Natural killer cell (primary cell): ENCODE data around the gene ARID1A. TPM values are rescaled to one million over a fixed set of nuclear protein-coding genes. Genes with fewer than 3 reads are reported as not detected.

ENCODE experiments used
- ATAC-seq, 3 donors: fragments of 150-1000 bp in 2 of 3; fragments of 200-7000 bp in 1 of 3; cut with Tn5 transposase; 1 replicate in 1 of 3; 2 replicates in 2 of 3; pipeline ENCODE4 v1.10.0; 2021; ENCODE audit warnings: mild to moderate bottlenecking in 2 of 3, moderate library complexity in 2 of 3
- DNase-seq, 2 donors: peaks; one replicate each; pipeline versions ENCODE4 v3.0.0 to v3.0.0-alpha.2; 2013 to 2021; ENCODE audit warnings: mixed read lengths in 1 of 2
- H3K27ac ChIP-seq: one replicate; pipeline ENCODE4 v1.5.1; 2013; ENCODE audit warnings: mild to moderate bottlenecking, low read length
- H3K27me3 ChIP-seq: one replicate; pipeline ENCODE4 v1.6.1; 2013; ENCODE audit warnings: low read length; ENCODE audit not compliant: control insufficient read depth, insufficient read depth
- H3K36me3 ChIP-seq: one replicate; pipeline ENCODE4 v1.6.1; 2013; ENCODE audit warnings: low read length; ENCODE audit not compliant: control insufficient read depth, insufficient read depth
- H3K4me1 ChIP-seq: one replicate; pipeline ENCODE4 v1.6.1; 2013; ENCODE audit warnings: low read length; ENCODE audit not compliant: control insufficient read depth, insufficient read depth
- H3K4me3 ChIP-seq: one replicate; pipeline ENCODE4 v1.5.1; 2013; ENCODE audit warnings: low read length
- H3K9me3 ChIP-seq: one replicate; pipeline ENCODE4 v1.6.1; 2013; ENCODE audit warnings: low read length; ENCODE audit not compliant: control insufficient read depth, insufficient read depth
- H3K27ac Mint-ChIP-seq, 2 donors: one replicate each; pipeline ENCODE4 v1.8.0; 2022; ENCODE audit warnings: mild to moderate bottlenecking in 2 of 2, mixed read lengths in 2 of 2, moderate library complexity in 1 of 2
- H3K27me3 Mint-ChIP-seq, 2 donors: one replicate each; pipeline ENCODE4 v1.8.0; 2022; ENCODE audit warnings: low read depth in 2 of 2, mixed read lengths in 2 of 2
- H3K36me3 Mint-ChIP-seq: one replicate; pipeline ENCODE4 v1.8.0; 2022; ENCODE audit warnings: mixed read lengths
- H3K4me1 Mint-ChIP-seq, 2 donors: one replicate each; pipeline ENCODE4 v1.8.0; 2022; ENCODE audit warnings: mixed read lengths in 2 of 2
- H3K4me3 Mint-ChIP-seq: one replicate; pipeline ENCODE4 v1.8.0; 2022; ENCODE audit warnings: mild to moderate bottlenecking, moderate library complexity, mixed read lengths
- H3K9me3 Mint-ChIP-seq, 2 donors: one replicate each; pipeline ENCODE4 v1.8.0; 2022; ENCODE audit warnings: mixed read lengths in 2 of 2
- WGBS: methylation state at CpG from one replicate; pipeline ENCODE4 v1.1.7; 2013; ENCODE audit warnings: missing lambda C conversion rate; ENCODE audit not compliant: insufficient coverage; 5-methylcytosine and 5-hydroxymethylcytosine counted together
- intact Hi-C: fragments of 100-400 bp; cut with micrococcal nuclease; formaldehyde crosslinking; loops from one replicate; pipeline ENCODE4 v1.14.2; 2022
- total RNA-seq, 4 donors: library from RNA; stranded (reverse); fragments of 120-200 nt in 1 of 4; gene quantifications; one replicate each; pipeline versions ENCODE4 v1.2.3 to v1.2.4, GENCODE V29; 2013 to 2022
- TF ChIP-seq, protein P1 (sequence below): fragments of 200-600 bp; IDR thresholded peaks from one replicate; pipeline ENCODE4 v1.8.0; 2022; ENCODE audit warnings: antibody characterized with exemption

Gene ARID1A
- total RNA-seq, 3 donors from 2014 or later (not counting 1 experiment from before 2014, with no cell fraction given): 199 to 214 (median 202) TPM

DNA sequence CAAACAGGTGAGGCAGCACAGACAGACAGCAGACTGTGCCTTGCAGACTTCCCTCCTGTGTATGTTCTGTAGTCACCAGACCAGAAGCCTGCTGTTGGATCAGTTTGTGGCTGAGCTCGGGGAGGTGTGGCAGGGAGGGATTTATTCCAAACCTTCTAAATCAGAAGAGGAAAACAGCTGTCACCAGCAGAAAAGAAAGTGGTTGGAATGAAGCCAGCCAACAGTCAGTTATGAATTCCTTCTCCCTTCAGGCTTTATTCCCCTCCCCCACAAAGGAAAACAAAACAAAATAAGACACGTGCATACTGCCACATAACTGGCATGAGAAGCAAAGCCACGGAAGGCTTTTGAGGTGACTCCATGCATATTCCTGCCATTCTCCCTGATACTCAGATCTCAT is 72.9 kb downstream of the ARID1A start:
- DNase-seq (no peak), ATAC-seq (no peak)
- Mint-ChIP-seq H3K4me1 (peaks cover 16 to 28% of the 10 kb centered on the region in 2 donors), H3K27me3 (no peaks in the 10 kb centered on the region), H3K36me3 (peaks cover 19% of the 10 kb centered on the region), H3K9me3 (no peaks in the 10 kb centered on the region), H3K27ac (peak overlapping the region; percentile 25 to 57), H3K4me3 (no peak overlapping the region)
- Histone ChIP-seq H3K27ac (no peak overlapping the region), H3K4me3 (no peak overlapping the region), H3K27me3 (no peaks in the 10 kb centered on the region), H3K4me1 (peaks cover 10% of the 10 kb centered on the region), H3K36me3 (peaks cover 88% of the 10 kb centered on the region), H3K9me3 (no peaks in the 10 kb centered on the region)
- TF ChIP-seq, protein P1, sequence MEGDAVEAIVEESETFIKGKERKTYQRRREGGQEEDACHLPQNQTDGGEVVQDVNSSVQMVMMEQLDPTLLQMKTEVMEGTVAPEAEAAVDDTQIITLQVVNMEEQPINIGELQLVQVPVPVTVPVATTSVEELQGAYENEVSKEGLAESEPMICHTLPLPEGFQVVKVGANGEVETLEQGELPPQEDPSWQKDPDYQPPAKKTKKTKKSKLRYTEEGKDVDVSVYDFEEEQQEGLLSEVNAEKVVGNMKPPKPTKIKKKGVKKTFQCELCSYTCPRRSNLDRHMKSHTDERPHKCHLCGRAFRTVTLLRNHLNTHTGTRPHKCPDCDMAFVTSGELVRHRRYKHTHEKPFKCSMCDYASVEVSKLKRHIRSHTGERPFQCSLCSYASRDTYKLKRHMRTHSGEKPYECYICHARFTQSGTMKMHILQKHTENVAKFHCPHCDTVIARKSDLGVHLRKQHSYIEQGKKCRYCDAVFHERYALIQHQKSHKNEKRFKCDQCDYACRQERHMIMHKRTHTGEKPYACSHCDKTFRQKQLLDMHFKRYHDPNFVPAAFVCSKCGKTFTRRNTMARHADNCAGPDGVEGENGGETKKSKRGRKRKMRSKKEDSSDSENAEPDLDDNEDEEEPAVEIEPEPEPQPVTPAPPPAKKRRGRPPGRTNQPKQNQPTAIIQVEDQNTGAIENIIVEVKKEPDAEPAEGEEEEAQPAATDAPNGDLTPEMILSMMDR: no peak
- intact Hi-C loops: no loop called here
- WGBS: 75% methylated on average over 2 of the region's 3 CpGs

DNA sequence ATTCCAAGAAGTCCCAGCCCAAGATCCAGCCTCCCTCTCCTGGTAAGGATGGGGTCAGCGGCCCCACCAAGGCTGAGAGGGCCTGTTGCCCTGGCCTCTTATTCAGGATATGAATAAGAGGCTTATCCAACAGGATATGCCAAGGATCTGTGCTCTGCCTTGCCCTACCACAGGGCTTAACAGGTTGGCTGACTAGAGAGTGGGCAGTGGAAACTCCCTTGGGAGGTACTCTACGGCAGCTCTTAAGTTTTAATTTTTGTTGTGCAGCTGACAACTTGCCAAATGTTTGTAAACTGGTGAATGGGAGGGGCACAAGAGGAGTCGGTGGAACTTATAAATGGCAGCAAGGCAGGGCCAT is 75.4 kb downstream of the ARID1A start:
- DNase-seq: no peak
- intact Hi-C loops: no loop called here
- 77% methylated on average over 3 of the region's 3 CpGs for WGBS
- H3K36me3 Mint-ChIP-seq: peaks cover 19% of the 10 kb centered on the region
- peak overlapping the region; percentile 54 to 82 for H3K27ac Mint-ChIP-seq
- peaks cover 94% of the 10 kb centered on the region for H3K36me3 ChIP-seq
- no peak for ATAC-seq
- no peak overlapping the region for H3K4me3 Mint-ChIP-seq
- H3K9me3 Mint-ChIP-seq: no peaks in the 10 kb centered on the region
- no peaks in the 10 kb centered on the region for H3K27me3 ChIP-seq
- no peak overlapping the region for H3K27ac ChIP-seq
- H3K4me1 Mint-ChIP-seq: peaks cover 10 to 31% of the 10 kb centered on the region in 2 donors
- TF ChIP-seq, protein P1: no peak
- H3K27me3 Mint-ChIP-seq: no peaks in the 10 kb centered on the region
- H3K9me3 ChIP-seq: no peaks in the 10 kb centered on the region
- no peak overlapping the region for H3K4me3 ChIP-seq
- H3K4me1 ChIP-seq: no peaks in the 10 kb centered on the region

DNA sequence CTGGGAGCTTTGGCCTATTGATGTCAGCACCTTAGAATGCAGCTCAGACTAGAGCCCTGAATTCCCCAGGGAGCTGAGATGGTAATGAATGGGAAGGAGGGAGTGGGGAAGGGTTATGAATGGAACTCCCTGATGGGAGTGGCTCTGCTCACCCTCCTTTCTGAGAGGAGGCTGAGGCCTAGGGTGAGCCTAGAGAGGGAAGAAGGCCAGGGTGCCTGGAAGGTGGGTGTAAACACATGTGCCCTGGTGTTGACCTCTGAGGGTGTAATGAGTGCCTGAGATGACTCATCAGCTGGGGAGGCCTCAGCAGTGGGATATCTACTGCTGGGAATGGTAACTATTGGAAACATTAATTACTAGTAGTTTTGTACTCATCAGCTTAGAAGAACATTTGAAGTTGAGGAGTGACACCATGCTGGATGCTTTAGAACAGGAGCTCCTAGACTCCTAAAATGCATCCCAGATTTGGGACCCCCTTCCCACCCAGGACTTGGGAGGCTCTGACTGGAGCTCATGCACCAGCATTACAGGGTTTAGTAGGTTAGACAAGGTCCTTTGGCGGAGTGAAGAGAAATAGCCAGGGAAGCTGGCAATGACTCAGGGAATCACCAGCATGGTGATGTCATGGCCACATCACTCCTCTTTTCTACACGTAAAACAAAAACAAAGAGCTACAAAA is 76.0 kb downstream of the ARID1A start:
- peak overlapping the region; percentile 54 to 82 for H3K27ac Mint-ChIP-seq
- intact Hi-C loops: no loop called here
- no peaks in the 10 kb centered on the region for H3K9me3 Mint-ChIP-seq
- 95% methylated on average over 2 of the region's 2 CpGs for WGBS
- H3K4me3 Mint-ChIP-seq: no peak overlapping the region
- TF ChIP-seq, protein P1: no peak
- Histone ChIP-seq H3K27ac (no peak overlapping the region), H3K9me3 (no peaks in the 10 kb centered on the region), H3K36me3 (peaks cover 93% of the 10 kb centered on the region), H3K27me3 (no peaks in the 10 kb centered on the region), H3K4me1 (no peaks in the 10 kb centered on the region), H3K4me3 (no peak overlapping the region)
- DNase-seq (no peak), ATAC-seq (peak in 2 of 3 donors; percentile 48 to 59)
- peaks cover 10 to 31% of the 10 kb centered on the region in 2 donors for H3K4me1 Mint-ChIP-seq
- H3K27me3 Mint-ChIP-seq: no peaks in the 10 kb centered on the region
- peaks cover 19% of the 10 kb centered on the region for H3K36me3 Mint-ChIP-seq

DNA sequence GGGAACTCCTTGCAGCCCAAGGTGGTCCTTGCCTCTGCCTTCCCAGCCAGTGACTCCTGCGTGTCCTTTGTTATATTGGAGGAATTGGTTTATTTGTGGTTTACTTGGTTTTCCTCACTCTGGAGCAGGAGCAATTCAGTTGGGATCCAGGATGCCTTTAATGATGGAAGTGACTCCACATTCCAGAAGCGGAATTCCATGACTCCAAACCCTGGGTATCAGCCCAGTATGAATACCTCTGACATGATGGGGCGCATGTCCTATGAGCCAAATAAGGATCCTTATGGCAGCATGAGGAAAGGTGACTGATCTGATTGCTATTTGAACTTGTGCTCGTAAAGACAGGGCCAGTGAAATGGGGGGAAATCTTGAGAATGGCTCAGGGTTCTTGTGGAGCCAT is 76.9 kb downstream of the ARID1A start:
- no peak for ATAC-seq

More for the DNA sequence above, 76.9 kb downstream of the ARID1A start:
- Histone ChIP-seq H3K9me3 (no peaks in the 10 kb centered on the region), H3K27ac (no peak overlapping the region), H3K27me3 (no peaks in the 10 kb centered on the region), H3K36me3 (peaks cover 93% of the 10 kb centered on the region), H3K4me3 (no peak overlapping the region), H3K4me1 (no peaks in the 10 kb centered on the region)
- Mint-ChIP-seq H3K9me3 (no peaks in the 10 kb centered on the region), H3K4me3 (no peak overlapping the region), H3K4me1 (peaks cover 10 to 29% of the 10 kb centered on the region in 2 donors), H3K36me3 (peaks cover 16% of the 10 kb centered on the region), H3K27me3 (no peaks in the 10 kb centered on the region), H3K27ac (peak overlapping the region; percentile 54 to 82)
- DNase-seq: no peak
- TF ChIP-seq, protein P1: no peak
- intact Hi-C loops: no loop called here
- WGBS: 96% methylated on average over 4 of the region's 4 CpGs
